GM21576 (cell line): Measurements from ENCODE around the gene ELOB.
"Not testable (repeated sequence)": the region's sequence is repeated elsewhere in the genome, so short reads cannot be mapped to it uniquely, and the experiment has no call there.

ENCODE experiments used
- ATAC-seq: cut with Tn5 transposase; IDR thresholded peaks from one replicate; pipeline ENCODE4 v1.9.1; 2021; ENCODE audit warnings: mild to moderate bottlenecking, moderate library complexity; ENCODE audit not compliant: unreplicated experiment

ELOB gene

GRCh38 chr16:2724816-2725348 lies 52.2 kb downstream of the ELOB start:
- ATAC-seq = no peak

- ATAC-seq = no peak
Observed at GRCh38 chr16:2724088-2724676, 52.9 kb downstream of the ELOB start.

- not testable (repeated sequence) for ATAC-seq
Observed at GRCh38 chr16:2721634-2722173, 55.4 kb downstream of the ELOB start.
